Large intestine (tissue), 3 donors: ENCODE measurements around the gene TTC28. TPM values are rescaled to one million over a fixed set of nuclear protein-coding genes. Genes with fewer than 3 reads are reported as not detected.
A peak's percentile ranks its signal among the peaks of the same experiment; 100 is the strongest.

ENCODE experiments used
- DNase-seq, 2 donors: peaks; one replicate each; pipeline versions ENCODE4 v3.0.0 to v3.0.0-alpha.2; 2013
- H3K27ac ChIP-seq: one replicate; pipeline ENCODE4 v1.5.1; 2013; ENCODE audit warnings: low read length
- H3K27me3 ChIP-seq: 2 replicates; pipeline ENCODE4 v1.6.1; 2013; ENCODE audit warnings: low read length; ENCODE audit not compliant: control insufficient read depth, insufficient read depth
- H3K36me3 ChIP-seq: 2 replicates; pipeline ENCODE4 v1.6.1; 2013; ENCODE audit warnings: low read length; ENCODE audit not compliant: control insufficient read depth, insufficient read depth
- H3K4me1 ChIP-seq: one replicate; pipeline ENCODE4 v1.6.1; 2013; ENCODE audit warnings: low read length; ENCODE audit not compliant: control insufficient read depth, insufficient read depth
- H3K4me3 ChIP-seq: one replicate; pipeline ENCODE4 v1.5.1; 2013; ENCODE audit warnings: low read length
- H3K9me3 ChIP-seq: one replicate; pipeline ENCODE4 v1.6.1; 2013; ENCODE audit warnings: mild to moderate bottlenecking, low read depth, low read length, moderate library complexity; ENCODE audit not compliant: control insufficient read depth
- WGBS: methylation state at CpG from one replicate; pipeline ENCODE4 v1.1.5; 2013; ENCODE audit warnings: low lambda C conversion rate; ENCODE audit not compliant: insufficient coverage; 5-methylcytosine and 5-hydroxymethylcytosine counted together
- polyA plus RNA-seq: library from polyadenylated mRNA; unstranded; fragments of 120-200 nt; gene quantifications from one replicate; pipeline ENCODE4 v1.2.1, GENCODE V29; 2013

The TTC28 gene
- polyA plus RNA-seq, 1 donor, result 25.5 TPM

GRCh38 chr22:28129319-28129962 is 550.2 kb downstream of the TTC28 start:
- WGBS, result no CpG with 5 or more reads among the region's 7 CpGs
- H3K27me3 ChIP-seq, result no peaks in the 10 kb centered on the region
- no peaks in the 10 kb centered on the region for H3K4me1 ChIP-seq
- H3K36me3 ChIP-seq, result no peaks in the 10 kb centered on the region
- no peak overlapping the region for H3K27ac ChIP-seq
- no peak overlapping the region for H3K4me3 ChIP-seq
- no peak for DNase-seq
- H3K9me3 ChIP-seq, result no peaks in the 10 kb centered on the region

DNA sequence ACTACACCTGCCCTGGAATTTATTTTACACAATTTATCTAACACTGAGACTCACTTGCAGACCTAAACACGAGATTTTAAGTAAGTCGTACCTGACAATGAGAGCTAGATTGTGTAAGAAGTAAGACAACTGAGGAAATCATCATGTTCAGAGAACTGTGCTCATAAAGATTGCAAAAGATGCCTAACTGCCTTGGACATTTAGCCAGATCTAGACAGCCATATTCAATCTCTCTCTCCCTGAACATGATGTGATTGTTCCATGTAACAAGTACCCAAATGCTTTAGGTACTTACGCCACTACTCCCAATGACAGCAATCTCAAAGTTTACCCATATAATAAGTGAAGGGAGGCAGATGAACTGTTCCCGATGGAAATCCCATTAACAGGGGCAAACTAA is 550.8 kb downstream of the TTC28 start:
- no peak for DNase-seq
- Histone ChIP-seq H3K4me1 (no peaks in the 10 kb centered on the region), H3K9me3 (no peaks in the 10 kb centered on the region), H3K27ac (no peak overlapping the region), H3K27me3 (no peaks in the 10 kb centered on the region), H3K4me3 (no peak overlapping the region), H3K36me3 (no peaks in the 10 kb centered on the region)
- no CpG with 5 or more reads among the region's 4 CpGs for WGBS

DNA sequence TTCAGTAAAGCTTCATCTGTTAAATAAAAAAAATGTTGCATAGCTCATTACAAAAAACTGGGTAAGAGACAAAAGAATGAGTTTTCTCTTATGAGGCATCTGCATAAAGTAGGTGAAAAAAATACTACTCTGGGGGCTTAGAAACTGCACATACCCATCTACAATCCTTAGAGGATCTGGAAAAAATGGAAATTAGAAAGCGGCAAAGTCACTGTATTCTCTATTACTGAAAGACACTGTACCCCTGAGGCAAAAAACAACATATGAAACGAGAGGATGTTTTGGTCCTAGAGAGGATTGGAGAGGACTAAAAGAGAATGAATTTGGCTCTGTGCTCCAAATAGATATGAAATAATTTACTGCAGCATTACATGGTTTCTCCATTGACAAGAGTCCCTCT is 553.8 kb downstream of the TTC28 start:
- H3K4me3 ChIP-seq, result no peak overlapping the region
- WGBS, result 100% methylated on average over 2 of the region's 2 CpGs
- no peaks in the 10 kb centered on the region for H3K4me1 ChIP-seq
- no peak for DNase-seq
- H3K36me3 ChIP-seq, result no peaks in the 10 kb centered on the region
- H3K27me3 ChIP-seq, result no peaks in the 10 kb centered on the region
- H3K27ac ChIP-seq, result no peak overlapping the region
- H3K9me3 ChIP-seq, result no peaks in the 10 kb centered on the region

DNA sequence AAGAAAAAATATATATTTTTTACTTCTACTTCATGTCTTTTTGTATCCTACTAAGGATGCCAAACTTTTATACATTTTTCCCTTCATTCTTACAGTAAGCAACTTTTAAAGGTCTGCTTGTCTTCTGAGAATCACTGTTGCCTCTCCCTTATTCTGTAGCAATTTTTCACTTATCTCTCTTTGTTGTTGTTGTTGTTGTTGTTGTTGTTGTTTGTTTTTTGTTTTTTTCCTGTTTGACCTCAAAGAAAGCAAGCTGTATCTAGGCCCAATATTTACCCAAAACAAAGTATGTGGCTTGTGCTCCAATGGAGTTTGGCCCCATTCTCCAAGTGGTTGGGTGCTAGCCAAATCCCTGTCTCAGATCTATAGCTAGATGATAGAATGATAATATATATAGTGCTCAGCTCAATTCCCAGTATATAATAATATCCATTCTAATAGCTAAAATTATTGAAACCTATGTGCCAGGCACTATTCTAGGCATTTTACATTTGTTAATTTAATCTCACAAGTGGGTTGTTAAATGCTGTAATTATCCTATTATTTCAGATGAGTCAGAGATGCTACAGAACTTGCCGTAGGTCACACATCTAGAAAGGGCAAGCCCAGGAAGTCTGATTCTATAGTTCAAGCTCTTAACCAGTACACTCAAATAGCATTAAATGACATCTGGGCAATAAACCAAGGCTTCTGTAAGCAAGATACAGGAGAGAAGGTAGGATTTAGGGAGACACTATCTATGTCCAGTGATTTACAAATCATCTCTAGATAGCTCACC is 555.5 kb downstream of the TTC28 start:
- WGBS, result no CpG with 5 or more reads among the region's 1 CpG
- Histone ChIP-seq H3K4me3 (no peak overlapping the region), H3K27me3 (no peaks in the 10 kb centered on the region), H3K4me1 (no peaks in the 10 kb centered on the region), H3K9me3 (no peaks in the 10 kb centered on the region), H3K36me3 (no peaks in the 10 kb centered on the region), H3K27ac (no peak overlapping the region)
- DNase-seq, result no peak

DNA sequence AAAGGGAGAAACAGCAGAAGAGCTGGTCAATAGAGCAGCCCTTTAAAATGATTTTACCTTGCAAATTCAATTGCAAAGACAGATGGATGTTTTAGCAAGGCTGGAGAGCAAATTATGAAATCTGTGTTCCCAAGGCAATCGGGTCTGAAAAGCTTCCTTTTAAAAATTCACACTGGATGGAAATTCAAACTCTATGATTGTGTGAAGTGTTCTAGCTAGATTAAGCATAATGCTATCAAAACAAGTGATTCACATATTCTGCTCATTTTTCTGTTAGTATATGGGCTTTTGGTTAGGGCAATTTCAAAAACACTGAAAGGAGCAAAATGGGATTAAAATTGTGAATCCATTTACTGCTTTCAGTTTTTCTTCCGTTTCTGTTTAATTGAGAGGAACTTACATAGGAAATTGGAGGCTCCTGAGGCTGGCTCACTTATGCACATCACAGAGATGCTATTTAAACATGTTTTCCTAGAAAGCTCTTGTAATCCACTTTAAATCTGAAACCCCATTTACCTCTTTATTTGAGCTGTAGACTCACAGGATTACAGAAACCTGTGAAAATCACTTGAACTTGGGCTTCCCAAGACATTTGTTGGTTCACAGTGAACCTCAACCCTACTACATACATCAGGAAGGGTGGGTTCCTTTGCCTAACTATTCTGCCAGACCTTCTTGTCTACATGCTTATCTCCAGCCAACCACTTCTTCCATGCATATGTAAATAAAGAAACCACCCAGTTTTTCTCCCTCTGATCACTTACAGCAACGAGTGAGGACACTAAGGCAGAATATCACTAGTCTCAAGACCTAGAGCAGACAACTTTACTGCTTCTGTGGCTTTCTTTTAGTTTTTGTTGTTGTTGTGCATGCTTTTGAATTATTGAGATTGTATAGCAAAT is 558.7 kb downstream of the TTC28 start:
- WGBS, result no CpG with 5 or more reads among the region's 3 CpGs
- DNase-seq, result no peak
- no peaks in the 10 kb centered on the region for H3K36me3 ChIP-seq

GRCh38 chr22:28118957-28119631 is 560.5 kb downstream of the TTC28 start:
- no peaks in the 10 kb centered on the region for H3K9me3 ChIP-seq
- H3K4me1 ChIP-seq, result no peaks in the 10 kb centered on the region
- DNase-seq, result no peak
- no peak overlapping the region for H3K27ac ChIP-seq
- no peaks in the 10 kb centered on the region for H3K27me3 ChIP-seq
- no peak overlapping the region for H3K4me3 ChIP-seq
- 80% methylated on average over 1 of the region's 2 CpGs for WGBS
- H3K36me3 ChIP-seq, result no peaks in the 10 kb centered on the region

More for the DNA sequence above, 558.7 kb downstream of the TTC28 start:
- no peaks in the 10 kb centered on the region for H3K27me3 ChIP-seq
- H3K9me3 ChIP-seq, result no peaks in the 10 kb centered on the region
- H3K27ac ChIP-seq, result no peak overlapping the region
- no peaks in the 10 kb centered on the region for H3K4me1 ChIP-seq
- no peak overlapping the region for H3K4me3 ChIP-seq

- no peaks in the 10 kb centered on the region for H3K27me3 ChIP-seq
- no CpG with 5 or more reads among the region's 2 CpGs for WGBS
- no peaks in the 10 kb centered on the region for H3K4me1 ChIP-seq
- H3K36me3 ChIP-seq, result no peaks in the 10 kb centered on the region
- no peak for DNase-seq
- no peak overlapping the region for H3K27ac ChIP-seq
- H3K9me3 ChIP-seq, result no peaks in the 10 kb centered on the region
- no peak overlapping the region for H3K4me3 ChIP-seq
Observed at GRCh38 chr22:28116219-28116673, 563.4 kb downstream of the TTC28 start.

DNA sequence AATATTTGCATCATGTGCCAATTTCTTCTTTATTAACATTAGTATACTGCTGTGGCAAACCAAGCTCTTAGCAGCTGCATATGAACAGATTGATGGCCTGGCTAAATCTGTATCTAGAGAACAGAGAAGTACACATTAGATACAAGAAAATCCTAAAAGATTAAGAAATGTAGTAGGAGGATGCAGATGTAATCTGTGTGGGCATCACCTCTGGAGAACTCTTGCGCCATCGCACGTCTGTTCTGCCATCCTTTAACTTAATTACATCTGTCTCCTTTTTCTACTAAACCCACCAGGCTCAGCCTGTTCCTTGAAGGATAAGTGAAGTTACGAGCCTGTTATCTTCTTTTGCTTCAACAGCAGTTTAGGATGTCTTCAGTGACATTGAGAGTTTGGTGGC is 564.2 kb downstream of the TTC28 start:
- H3K4me3 ChIP-seq, result no peak overlapping the region
- H3K9me3 ChIP-seq, result no peaks in the 10 kb centered on the region
- H3K36me3 ChIP-seq, result no peaks in the 10 kb centered on the region
- no peak for DNase-seq
- no peaks in the 10 kb centered on the region for H3K27me3 ChIP-seq
- 80% methylated on average over 1 of the region's 4 CpGs for WGBS
- no peaks in the 10 kb centered on the region for H3K4me1 ChIP-seq
- no peak overlapping the region for H3K27ac ChIP-seq

DNA sequence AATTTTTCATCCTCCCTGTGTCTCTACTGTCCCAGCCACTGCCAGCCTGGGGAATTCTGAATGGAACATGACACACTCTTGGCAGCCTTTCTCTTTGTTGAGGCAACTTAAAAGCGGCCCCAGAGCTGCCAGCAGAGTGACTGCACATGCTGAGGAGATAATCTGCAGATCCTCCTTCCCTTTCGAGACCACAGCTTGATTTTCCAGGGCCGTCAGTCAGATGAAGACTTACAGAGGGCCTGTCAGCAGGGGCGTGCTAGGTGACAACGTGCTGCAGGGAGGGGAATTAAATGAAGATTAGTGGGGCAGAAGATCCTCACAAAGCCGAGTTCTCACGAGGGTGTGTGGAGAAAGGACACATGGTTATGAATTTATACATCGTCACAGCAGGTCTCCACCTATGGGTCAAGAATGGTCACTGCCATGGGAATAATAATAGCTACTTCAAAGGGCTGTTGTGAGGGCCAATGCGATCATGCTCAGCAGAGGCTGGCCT is 567.0 kb downstream of the TTC28 start:
- peaks cover 6% of the 10 kb centered on the region for H3K36me3 ChIP-seq
- H3K9me3 ChIP-seq, result no peaks in the 10 kb centered on the region
- H3K4me1 ChIP-seq, result no peaks in the 10 kb centered on the region
- DNase-seq, result peak; percentile 19 to 42
- H3K4me3 ChIP-seq, result no peak overlapping the region
- no peaks in the 10 kb centered on the region for H3K27me3 ChIP-seq
- no peak overlapping the region for H3K27ac ChIP-seq
- WGBS, result no CpG with 5 or more reads among the region's 9 CpGs

- no peak for DNase-seq
- H3K27me3 ChIP-seq, result no peaks in the 10 kb centered on the region
- H3K9me3 ChIP-seq, result no peaks in the 10 kb centered on the region
- H3K4me1 ChIP-seq, result no peaks in the 10 kb centered on the region
- peaks cover 10% of the 10 kb centered on the region for H3K36me3 ChIP-seq
- H3K4me3 ChIP-seq, result no peak overlapping the region
- no CpG with 5 or more reads among the region's 2 CpGs for WGBS
- H3K27ac ChIP-seq, result no peak overlapping the region
Observed at GRCh38 chr22:28112190-28112544, 567.5 kb downstream of the TTC28 start.
